H1 (cell line): Measurements from ENCODE around the gene CORIN. TPM values are rescaled to one million over a fixed set of nuclear protein-coding genes. Genes with fewer than 3 reads are reported as not detected.

Source experiments
- CBX5 ChIP-seq: fragments of 300-800, 300-1000 bp; sonication (generic); IDR thresholded peaks from 2 replicates; pipeline ENCODE4 v1.7.1; 2016; ENCODE audit warnings: antibody characterized with exemption, low read length, low read depth
- CHD7 ChIP-seq: fragments of 300-600 bp; sonication (generic); IDR thresholded peaks from 2 replicates; pipeline ENCODE4 v1.7.1; 2012; ENCODE audit warnings: low read length, moderate library complexity, mild to moderate bottlenecking, inconsistent platforms; ENCODE audit not compliant: insufficient replicate concordance
- MAX ChIP-seq: IDR thresholded peaks from 2 replicates; pipeline ENCODE4 v1.6.1; 2012; ENCODE audit warnings: inconsistent platforms
- SIX5 ChIP-seq: IDR thresholded peaks from 2 replicates; pipeline ENCODE4 v1.6.1; 2011; ENCODE audit warnings: mild to moderate bottlenecking, low read depth, low read length
- polyA plus RNA-seq, 7 experiments: library from polyadenylated mRNA; depleted of rRNA in 3 of 7; stranded (reverse) in 5 of 7; unstranded in 2 of 7; fragments of >200 nt in 5 of 7; fragments of 200-250 nt in 2 of 7; gene quantifications; 1 replicate in 5 of 7; 2 replicates in 1 of 7; 4 replicates in 1 of 7; pipeline versions ENCODE4 v1.2.1 to v1.2.3, GENCODE V29; 2011 to 2013; ENCODE audit warnings: missing spikeins in 2 of 7, mixed read lengths in 2 of 7
- total RNA-seq: library from RNA; stranded (reverse); fragmentation: NEBNext Ultra II Directional; extraction: Animal tissue kit (Norgen Biotek cat#: 25700); gene quantifications from 2 replicates; pipeline ENCODE4 v1.2.1, GENCODE V29; 2021

Gene CORIN
- total and polyA plus RNA-seq, 2 of the 8 experiments (the other 6 are each of a cell fraction or from before 2014, with no cell fraction given): 0.09 to 0.32 TPM

- no peak for TF ChIP-seq CHD7
- no peak for TF ChIP-seq SIX5
- no peak for TF ChIP-seq CBX5
- no peak for TF ChIP-seq MAX
Measured at GRCh38 chr4:47835494-47835893, 2.4 kb downstream of the CORIN start (continued).
